GM19035 (cell line): ENCODE results near the gene PDE7B.
"Not testable (repeated sequence)": the region's sequence is repeated elsewhere in the genome, so short reads cannot be mapped to it uniquely, and the experiment has no call there.

Experiments
- ATAC-seq: cut with Tn5 transposase; IDR thresholded peaks from one replicate; pipeline ENCODE4 v1.9.1; 2021; ENCODE audit not compliant: unreplicated experiment

The PDE7B gene

DNA sequence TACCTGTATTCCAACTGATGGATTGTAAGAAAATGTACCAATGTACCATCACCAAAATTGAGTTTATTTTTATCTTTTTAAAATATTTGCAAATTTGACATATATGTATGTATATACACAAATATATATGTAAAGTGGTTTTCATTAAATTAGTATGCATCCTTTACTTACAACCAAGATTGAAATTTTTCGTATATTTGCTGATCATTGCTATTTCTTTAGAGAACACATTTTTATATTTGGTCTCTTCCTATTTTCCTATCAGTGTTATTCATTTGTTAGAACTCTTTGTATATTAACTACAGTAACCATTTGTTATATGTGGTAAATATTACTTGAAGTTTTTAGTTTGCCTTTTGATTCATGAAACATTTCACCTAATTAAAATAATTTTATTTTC is 324.4 kb downstream of the PDE7B start:
- ATAC-seq, result no peak

DNA sequence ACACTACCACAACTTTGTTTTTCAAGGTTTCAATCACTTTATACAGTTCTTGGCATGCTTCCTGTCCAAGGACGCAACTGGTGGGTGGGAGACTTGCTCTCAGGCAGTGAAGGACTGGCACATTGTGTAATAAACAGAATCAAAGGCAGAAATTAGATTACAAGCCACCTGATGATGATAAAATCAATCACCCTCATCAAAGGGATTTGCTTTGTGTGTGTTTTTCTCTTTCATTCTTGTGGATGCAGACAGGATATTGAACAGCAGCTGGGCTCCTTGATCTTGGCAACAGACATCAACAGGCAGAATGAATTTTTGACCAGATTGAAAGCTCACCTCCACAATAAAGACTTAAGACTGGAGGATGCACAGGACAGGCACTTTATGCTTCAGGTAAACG is 327.2 kb downstream of the PDE7B start:
- no peak for ATAC-seq

DNA sequence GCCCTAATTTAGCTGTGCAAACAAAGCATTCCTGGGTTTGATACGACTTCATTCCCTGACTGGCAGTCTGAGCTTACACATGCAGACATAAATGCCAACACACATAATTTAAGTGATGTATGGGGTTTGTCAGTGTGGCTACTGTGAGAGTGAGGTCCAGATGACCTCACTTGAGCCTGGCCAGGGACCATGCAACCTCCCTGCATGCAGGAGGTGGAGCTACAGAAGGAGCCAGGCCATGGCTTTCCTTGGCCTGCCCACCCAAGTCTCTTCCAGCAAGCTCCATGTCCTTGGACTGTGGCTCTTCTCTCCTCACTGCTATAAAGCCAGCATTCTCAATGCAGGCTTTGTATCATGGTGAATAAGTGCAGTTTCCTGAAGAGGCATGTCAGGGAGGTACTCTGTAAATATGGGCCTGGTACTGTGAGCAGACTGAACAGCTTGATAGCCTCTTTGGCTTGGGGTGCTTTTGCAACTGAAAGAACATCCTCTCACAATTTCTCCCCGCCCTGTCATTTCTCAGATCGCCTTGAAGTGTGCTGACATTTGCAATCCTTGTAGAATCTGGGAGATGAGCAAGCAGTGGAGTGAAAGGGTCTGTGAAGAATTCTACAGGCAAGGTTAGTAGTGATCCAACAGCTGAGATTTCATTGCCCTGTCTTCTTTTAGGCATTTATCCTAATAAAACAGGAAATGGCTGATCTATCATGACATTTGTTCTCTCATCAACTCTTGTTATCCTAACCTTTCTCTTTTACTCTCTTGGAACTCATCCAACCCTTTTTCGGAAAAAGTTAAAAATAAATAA is 329.4 kb downstream of the PDE7B start:
- ATAC-seq, result no peak

DNA sequence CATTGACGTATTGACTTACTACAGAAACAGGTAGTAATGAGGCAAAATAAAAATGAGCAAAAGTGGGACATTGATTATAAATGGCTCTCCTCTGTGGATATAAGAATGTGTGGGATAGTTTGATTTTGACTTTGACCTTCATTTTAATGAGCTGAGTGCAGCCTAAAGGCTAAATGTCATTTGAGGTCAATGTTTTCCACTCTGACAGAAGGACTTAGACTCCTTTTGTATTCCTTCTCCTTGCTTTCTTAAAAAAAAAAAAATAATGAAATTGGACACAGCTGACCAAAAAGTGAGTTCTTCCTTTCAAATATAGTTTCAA is 330.0 kb downstream of the PDE7B start:
- no peak for ATAC-seq

DNA sequence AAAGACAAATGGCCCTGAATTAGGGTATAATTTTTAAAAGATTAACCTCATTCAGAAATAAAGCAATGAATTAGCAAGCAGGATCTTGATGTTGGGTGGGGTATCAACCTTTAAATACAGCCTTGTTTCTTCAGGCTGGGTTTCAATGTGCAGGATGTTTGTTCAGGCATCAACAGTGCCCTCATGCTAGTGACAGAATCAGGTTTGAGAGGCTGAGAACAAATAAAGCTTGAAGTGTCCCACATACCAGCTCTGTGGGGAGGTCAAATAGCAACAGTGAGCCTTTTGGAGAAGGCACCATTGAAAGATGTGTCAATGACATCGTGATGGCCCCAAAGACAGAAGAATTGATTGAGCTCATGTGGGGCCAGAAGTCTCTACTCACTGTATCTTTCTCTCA is 330.4 kb downstream of the PDE7B start:
- ATAC-seq, result no peak

DNA sequence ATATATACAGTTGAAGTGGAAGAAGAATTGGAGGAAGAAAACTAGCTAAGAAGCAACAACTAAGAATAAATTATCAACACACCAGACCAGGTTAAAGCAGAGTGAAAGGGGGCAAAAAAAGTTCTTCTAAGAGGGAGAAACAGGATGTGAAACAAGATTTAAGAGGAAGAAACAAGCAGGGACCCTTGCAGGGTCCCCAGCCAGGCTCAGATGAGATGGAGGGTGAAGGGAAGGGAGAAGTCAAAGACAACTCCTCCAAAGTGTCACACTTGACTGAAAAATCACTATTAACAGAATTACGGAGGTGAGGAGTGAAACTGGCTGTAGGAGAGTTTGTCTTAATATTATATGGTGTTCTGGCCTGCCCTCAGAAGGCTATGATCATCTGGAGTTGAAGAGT is 333.2 kb downstream of the PDE7B start:
- no peak for ATAC-seq

DNA sequence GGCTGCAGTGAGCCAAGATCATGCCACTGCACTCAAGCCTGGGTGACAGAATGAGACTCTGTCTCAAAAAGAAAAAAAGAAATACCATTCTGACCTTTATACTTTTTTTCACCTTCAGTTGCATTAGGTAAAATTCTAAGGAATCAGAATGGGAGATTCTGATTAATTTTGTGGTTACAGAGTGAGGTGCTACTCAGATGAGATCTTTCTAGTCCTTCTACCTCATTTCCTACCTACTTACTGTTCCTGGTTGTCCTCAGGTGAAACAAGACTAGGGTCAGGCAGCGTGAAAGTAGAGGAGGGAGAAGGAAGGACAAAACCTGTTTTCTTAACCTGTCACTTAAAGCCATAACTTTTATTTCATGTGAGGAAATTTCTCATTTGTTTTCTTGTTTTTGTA is 334.9 kb downstream of the PDE7B start:
- ATAC-seq, result no peak

DNA sequence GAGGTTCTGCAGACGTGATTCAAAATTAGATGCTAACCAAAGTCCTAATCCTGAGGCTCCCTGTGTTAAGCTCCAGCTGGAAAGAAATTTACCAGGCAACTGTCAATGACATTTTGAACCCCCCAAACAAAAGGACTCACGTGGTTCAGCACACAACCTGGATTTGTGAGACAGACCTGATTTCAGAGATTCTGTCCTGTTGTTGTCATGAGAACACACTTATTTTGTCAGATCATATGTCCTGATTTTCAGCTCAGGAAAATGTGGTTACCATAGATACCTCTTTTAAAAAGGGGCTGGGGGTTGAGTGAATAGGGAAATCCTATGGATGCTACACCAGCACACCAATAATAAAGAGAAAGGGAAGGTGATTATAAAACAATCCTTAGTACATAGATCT is 337.0 kb downstream of the PDE7B start:
- no peak for ATAC-seq

DNA sequence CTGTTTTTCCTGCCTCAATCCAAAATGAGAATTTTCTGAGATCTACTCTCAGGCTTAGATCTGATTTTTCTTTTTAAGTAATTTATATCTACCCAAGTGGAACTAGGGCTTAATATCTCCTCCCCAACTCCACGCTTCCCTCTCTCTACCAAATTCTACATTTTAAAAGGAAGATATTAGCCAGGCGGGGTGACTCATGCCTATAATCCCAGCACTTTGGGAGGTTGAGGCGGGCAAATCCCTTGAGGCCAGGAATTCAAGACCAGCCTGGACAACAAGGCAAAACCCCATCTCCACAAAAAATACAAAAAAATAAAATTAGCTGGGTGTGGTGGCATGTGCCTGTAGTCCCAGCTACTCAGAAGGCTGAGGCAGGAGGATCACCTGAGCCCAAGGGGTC is 337.6 kb downstream of the PDE7B start:
- ATAC-seq, result no peak

DNA sequence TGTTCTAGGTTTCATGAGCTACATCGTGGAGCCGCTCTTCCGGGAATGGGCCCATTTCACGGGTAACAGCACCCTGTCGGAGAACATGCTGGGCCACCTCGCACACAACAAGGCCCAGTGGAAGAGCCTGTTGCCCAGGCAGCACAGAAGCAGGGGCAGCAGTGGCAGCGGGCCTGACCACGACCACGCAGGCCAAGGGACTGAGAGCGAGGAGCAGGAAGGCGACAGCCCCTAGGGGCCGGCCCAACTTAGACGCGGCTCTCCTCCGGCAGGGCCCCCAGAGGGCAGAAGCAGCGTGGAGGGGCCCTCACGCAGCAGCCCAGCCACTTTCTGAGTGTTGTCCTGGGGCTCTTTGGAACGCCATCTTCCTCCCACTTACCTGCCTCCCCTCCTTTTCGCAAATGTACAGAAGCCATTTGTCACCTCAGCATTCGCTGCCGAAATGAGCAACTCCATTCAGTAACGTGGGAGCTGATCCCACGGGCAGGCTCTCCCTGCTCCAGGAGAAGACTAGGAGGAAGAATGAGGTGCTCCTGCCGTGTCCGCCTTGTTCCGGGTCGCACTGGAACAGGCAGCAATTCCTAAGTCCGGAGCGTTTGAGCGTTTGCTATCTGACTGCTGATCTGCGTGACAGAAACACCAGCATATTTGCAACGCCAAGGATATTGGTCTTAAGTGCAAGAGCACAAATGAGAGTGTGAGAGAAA is 340.3 kb downstream of the PDE7B start:
- ATAC-seq, result no peak

DNA sequence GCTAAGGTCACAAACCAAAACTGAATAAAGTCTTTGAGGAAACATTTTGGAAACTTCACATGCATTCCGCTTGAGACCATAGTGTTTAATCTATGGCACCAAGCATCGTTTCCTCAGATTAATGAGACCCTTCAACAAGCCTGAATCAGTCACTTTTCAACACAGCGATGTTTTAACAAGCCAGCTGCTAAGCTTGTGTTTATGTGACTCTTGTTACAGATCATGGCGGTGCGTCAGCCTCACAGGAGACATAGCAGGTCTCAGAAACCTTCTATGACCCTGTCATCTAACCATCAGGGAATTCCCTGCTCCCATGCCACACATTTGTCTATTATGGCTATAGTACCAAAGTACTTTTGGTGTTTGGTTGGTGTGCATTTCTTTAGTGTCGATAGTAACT is 341.4 kb downstream of the PDE7B start:
- ATAC-seq, result no peak

DNA sequence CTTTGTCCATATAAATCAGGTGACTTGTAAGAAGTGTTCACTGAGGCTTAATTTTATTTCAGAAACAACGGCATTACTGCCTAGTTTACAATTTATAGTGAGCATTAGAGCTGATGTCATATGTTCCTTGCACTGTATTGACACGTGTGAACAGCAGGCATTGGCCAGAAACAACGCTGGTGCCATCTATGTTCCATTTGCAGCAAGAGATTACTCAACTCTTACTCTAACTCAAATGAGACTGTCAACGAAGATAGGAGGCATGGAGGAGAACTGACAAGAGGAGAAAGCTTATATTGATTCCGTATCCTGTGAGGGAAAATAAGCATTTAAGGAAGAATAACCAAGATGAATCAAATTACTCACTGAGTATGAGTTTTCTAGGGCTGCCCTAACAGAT is 350.2 kb downstream of the PDE7B start:
- ATAC-seq, result no peak

DNA sequence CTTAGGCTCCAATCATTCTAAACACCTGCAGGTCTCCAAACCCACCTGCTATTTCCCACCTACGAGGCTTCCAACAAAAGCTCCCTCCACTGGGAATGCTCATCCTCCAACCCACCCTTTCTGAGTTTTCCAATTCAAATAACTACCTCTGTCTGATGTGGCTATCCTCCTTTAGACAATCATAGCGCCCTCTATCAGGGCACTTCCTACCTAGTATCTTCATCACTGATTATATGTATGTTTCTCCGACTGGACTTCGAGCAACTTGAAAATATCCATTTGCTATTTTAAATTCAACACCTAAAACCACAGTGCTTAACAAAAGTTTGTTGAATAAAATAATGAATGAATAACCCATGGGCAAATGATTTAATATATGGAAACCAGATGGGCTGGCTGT is 357.3 kb downstream of the PDE7B start:
- ATAC-seq, result no peak

DNA sequence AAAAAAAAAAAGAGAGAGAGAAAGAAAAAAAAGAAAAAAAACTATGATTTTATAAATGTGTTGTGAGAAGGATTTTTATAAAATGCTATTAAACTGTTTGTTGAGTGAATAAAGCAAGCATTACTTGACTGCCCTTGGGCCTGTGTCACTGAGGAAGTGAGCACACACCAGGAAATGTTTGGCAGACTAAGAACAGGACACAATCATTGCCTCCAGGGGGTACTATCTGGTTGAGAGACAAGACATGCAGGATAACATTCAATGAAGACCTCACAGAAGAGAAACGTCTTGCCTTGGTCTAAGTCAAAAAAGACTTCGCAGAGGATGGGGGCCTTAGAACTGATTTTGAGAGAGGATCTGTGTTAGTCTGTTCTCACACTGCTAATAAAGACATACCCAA is 358.0 kb downstream of the PDE7B start:
- no peak for ATAC-seq

DNA sequence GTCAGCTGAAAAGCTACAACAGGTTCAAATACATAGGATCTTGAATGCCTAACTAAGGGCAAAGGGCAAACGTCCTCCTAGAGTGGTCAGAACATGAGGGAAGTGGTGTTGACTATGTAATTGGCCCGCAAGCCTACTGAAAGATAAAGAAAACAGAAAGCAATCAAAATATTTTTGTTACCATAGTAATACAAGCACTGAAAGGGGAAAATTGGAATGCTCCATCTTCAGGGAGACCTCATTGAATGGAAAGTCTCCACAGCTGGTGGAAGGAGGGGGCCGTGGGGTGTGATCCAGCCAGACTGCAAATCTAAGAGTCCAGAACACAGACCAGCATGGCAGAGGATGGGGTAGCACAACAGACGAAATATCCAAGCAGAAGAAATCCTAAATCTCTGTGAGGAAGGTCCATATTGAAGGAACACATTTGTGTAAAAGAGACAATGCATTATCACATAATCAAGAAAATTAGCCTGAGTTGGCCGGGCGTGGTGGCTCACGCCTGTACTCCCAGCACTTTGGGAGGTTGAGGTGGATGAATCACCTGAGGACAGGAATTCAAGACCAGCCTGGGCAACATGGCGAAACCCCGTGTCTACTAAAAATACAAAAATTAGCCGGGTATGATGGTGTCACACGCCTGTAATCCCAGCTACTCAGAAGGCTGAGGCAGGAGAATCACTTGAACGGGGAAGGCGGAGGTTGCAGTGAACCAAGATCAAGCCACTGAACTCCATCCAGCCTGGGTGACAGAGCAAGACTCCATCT is 359.1 kb downstream of the PDE7B start:
- no peak for ATAC-seq

DNA sequence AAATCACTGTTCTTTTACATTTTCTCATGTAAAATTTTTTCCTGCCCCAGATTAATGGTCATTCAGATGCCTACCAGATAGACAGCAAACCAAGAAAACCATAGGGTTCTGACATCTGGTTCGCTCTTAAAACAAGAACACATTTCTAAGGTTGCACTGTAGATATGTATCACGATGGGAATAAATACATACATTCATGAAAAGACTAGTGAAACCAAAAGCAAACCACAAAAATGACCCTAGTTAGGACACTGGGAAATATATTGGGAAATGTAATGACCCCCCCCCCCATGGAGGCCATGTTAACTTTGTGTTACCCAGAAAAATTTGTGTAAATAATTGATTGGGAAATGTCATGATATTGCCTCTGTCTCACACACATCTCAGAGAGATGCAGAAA is 361.1 kb downstream of the PDE7B start:
- no peak for ATAC-seq

DNA sequence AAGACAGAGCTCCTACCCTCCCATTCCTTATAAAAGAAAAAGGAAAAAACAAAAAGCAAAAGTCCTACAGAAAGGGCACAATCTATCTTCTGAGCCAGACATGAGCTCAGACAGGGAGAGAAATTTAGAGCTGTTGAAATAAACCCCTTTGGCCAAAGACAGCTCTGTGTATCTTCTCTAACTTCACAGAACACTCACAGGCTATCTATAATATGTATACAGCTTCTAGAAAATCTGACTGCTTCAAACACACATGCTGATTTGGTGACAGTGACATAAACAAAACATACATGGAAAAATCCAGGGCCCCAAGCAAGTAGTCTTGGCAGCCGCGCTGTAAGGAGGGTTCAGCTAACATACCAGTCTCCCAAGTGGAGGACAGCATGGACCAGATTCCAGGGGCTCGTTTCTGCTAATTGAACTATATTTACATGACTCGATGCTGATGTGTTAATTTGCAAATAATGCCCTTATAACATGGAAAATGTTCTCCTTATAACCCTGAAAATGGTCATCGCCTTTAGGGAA is 361.6 kb downstream of the PDE7B start:
- ATAC-seq, result no peak

DNA sequence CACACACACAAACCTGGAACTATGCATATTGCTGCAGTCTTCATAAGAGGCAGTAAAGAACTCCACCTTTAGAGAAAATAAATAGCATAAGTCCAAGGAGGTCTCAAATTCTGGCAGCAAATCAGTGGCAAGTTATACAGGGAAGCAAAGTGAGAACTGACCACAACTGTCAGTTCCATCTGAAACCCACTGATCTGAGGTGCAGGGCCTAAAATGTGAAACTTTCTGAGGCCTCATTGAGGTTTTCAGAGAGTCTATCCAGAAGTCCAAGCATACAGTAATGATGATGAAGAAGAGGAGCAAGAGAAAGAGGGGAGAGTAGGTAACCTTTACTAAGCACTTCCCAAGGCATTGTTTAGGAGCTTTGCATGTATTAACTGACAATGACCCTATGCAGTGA is 362.4 kb downstream of the PDE7B start:
- ATAC-seq, result no peak

DNA sequence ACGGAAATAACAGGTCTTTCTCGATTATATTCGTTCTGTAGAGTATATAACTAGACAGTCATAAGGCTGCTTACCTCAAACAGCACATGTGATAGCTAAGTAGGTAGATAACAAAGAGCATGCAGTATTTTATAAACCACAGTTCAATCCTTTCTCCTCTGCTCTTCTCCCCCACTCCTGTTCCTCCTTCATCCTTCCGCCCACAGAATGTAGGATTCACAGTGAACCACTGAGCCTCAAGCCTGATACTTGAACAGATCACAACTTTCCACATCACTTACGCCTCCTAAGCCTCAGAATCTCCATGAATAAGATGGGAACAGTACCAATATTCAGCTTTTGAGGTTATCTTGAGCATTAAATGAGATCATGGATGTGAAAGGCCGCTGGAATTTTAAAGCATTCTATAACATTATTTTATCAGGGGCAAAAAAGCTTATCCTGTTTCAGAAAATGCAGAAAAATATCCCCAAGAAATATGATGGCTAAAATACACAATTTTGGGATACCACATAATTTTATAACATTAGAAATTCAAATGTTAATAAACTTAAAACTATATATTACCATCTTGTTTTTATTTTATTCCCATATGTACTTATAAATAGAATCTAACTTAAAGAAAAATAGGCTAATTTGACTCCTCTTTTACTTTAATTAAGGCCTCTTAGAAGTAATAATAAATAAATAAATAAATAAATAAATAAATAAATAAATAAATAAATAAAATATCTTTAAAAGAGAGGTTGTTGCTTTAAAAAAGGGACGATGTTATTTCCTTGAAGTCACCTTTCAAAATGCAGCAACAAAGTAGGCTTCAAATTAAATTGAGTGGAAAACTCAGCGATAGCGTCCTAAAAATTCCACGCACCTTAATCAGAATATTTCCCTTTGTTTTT is 365.3 kb downstream of the PDE7B start:
- ATAC-seq, result no peak

DNA sequence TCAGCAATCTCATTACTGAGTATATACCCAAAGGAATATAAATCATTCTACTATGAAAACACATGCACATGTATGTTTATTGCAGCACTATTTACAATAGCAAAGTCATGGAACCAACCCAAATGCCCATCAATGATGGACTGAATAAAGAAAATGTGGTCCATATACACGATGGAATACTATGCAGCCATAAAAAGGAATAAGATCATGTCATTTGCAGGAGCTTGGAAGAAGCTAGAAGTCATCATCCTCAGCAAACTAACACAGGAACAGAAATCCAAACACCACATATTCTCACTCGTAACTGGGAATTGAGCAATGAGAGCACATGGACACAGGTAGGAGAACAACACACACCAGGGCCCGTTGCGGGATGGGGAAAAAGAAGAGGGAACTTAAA is 373.5 kb downstream of the PDE7B start:
- ATAC-seq, result not testable (repeated sequence)

DNA sequence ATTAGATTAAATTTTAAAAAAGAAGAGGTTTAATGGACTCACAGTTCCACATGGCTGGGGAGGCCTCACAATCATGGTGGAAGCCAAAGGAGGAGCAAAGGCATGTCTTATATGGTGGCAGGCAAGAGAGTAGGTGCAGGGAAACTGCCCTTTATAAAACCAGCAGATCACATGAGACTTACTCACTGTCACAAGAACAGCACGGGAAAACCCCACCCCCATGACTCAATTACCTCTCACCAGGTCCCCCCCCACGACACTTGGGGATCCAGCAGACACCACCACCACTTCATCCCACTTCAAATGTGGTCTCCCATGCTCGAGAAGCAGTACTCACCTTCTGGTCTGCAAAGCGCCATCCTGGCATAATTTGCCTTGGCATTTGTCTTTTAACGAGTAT is 374.0 kb downstream of the PDE7B start:
- ATAC-seq, result no peak
